ENCODE measurements around the gene PPIP5K2. TPM values are rescaled to one million over a fixed set of nuclear protein-coding genes. Genes with fewer than 3 reads are reported as not detected.
A peak's percentile ranks its signal among the peaks of the same experiment; 100 is the strongest.

The PPIP5K2 gene
- total RNA-seq, 1 donor = 78.5 TPM

GRCh38 chr5:103243665-103244064 lies 123.6 kb downstream of the PPIP5K2 start:
- H3K4me2 ChIP-seq (ENCODE audit: insufficient read depth, low read length) = no peak overlapping the region
- no peak for DNase-seq (ENCODE audit: insufficient read length, low spot score, missing footprints)
- no peaks in the 10 kb centered on the region for H3K9me3 ChIP-seq (ENCODE audit: low read depth, low read length)

DNA sequence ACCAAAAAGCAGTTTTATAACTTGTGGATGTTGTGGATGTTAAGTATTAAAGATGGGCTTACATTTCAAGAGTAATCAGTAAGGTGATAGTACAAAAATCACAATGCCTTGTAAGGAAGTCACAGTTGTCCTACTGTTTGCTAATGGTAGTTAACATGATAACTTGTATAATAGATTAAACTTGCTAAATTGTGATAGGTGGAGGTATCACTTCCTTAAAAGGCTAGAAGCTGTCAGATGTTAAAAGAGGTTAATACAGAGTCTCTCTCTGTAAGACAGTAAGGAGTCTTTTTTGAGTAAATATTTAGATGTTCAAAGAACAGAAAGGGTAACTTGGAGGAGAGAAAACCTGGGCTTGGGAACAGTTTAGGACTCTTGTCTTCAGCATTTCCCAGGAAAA lies 124.3 kb downstream of the PPIP5K2 start:
- Histone ChIP-seq H2AFZ (ENCODE audit: low read length) (no peak overlapping the region), H3K4me3 (ENCODE audit: insufficient read depth, low read length) (no peak overlapping the region), H4K20me1 (ENCODE audit: insufficient read depth, low read length) (no peaks in the 10 kb centered on the region), H3K9me3 (ENCODE audit: low read depth, low read length) (no peaks in the 10 kb centered on the region), H3K36me3 (ENCODE audit: insufficient read depth, low read length) (no peaks in the 10 kb centered on the region), H3K27me3 (ENCODE audit: insufficient read depth, low read length) (no peaks in the 10 kb centered on the region), H3K79me2 (ENCODE audit: insufficient read depth, low read length) (no peaks in the 10 kb centered on the region), H3K4me1 (ENCODE audit: insufficient read depth, low read length) (no peaks in the 10 kb centered on the region), H3K27ac (ENCODE audit: low read depth, low read length) (no peak overlapping the region), H3K4me2 (ENCODE audit: insufficient read depth, low read length) (no peak overlapping the region)
- TF ChIP-seq, protein P1, sequence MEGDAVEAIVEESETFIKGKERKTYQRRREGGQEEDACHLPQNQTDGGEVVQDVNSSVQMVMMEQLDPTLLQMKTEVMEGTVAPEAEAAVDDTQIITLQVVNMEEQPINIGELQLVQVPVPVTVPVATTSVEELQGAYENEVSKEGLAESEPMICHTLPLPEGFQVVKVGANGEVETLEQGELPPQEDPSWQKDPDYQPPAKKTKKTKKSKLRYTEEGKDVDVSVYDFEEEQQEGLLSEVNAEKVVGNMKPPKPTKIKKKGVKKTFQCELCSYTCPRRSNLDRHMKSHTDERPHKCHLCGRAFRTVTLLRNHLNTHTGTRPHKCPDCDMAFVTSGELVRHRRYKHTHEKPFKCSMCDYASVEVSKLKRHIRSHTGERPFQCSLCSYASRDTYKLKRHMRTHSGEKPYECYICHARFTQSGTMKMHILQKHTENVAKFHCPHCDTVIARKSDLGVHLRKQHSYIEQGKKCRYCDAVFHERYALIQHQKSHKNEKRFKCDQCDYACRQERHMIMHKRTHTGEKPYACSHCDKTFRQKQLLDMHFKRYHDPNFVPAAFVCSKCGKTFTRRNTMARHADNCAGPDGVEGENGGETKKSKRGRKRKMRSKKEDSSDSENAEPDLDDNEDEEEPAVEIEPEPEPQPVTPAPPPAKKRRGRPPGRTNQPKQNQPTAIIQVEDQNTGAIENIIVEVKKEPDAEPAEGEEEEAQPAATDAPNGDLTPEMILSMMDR (IDR thresholded peaks at IDR 0.05; ENCODE audit: extremely low read depth, low read depth, low read length) = no peak
- no peak for DNase-seq (ENCODE audit: insufficient read length, low spot score, missing footprints)

More at GRCh38 chr5:103243665-103244064, 123.6 kb downstream of the PPIP5K2 start:
- Histone ChIP-seq H3K79me2 (ENCODE audit: insufficient read depth, low read length) (no peaks in the 10 kb centered on the region), H3K27me3 (ENCODE audit: insufficient read depth, low read length) (no peaks in the 10 kb centered on the region), H2AFZ (ENCODE audit: low read length) (peak overlapping the region; percentile 4), H3K27ac (ENCODE audit: low read depth, low read length) (no peak overlapping the region), H4K20me1 (ENCODE audit: insufficient read depth, low read length) (no peaks in the 10 kb centered on the region), H3K4me1 (ENCODE audit: insufficient read depth, low read length) (no peaks in the 10 kb centered on the region), H3K4me3 (ENCODE audit: insufficient read depth, low read length) (no peak overlapping the region), H3K36me3 (ENCODE audit: insufficient read depth, low read length) (no peaks in the 10 kb centered on the region)
- TF ChIP-seq, protein P1 (IDR thresholded peaks at IDR 0.05; ENCODE audit: extremely low read depth, low read depth, low read length) = no peak

DNA sequence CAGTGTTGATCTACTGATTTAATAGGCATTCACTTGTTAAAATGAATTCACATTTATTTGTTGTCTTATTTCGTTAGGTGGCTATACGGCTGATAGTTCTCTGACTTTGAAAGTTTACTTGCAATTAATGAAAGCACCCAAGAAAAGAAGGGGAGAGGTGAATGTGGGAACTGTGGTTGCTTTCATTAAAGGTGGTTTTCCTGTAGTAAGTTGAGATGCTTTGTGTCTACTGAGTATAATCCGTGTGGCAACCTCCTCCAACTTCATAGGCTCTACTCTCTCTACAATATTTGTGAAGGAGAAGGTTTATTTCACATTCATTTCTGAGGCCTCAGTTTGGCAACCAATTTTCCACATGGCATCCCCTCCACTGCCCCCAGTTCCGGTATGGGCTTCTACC lies 125.7 kb downstream of the PPIP5K2 start:
- Histone ChIP-seq H4K20me1 (ENCODE audit: insufficient read depth, low read length) (no peaks in the 10 kb centered on the region), H2AFZ (ENCODE audit: low read length) (no peak overlapping the region)

DNA sequence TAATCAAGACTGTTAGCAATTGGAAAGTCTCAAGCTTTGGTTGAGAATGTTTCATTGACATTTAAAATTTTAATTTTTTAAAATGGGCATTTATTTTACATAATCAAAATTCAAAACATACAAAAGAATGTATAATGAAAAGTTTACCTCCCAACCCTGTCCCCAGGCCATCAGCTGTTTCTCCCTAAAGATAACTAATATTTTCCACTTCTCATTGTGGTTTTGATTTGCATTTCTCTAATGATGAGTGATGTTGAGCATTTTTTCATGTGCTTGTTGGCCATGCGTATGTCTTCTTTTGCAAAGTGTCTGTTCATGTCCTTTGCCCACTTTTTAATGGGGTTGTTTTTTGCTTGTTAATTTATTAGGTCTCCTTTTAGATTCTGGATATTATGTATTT lies 127.0 kb downstream of the PPIP5K2 start:
- no peaks in the 10 kb centered on the region for H3K36me3 ChIP-seq (ENCODE audit: insufficient read depth, low read length)
- no peaks in the 10 kb centered on the region for H3K79me2 ChIP-seq (ENCODE audit: insufficient read depth, low read length)
- no peak overlapping the region for H3K27ac ChIP-seq (ENCODE audit: low read depth, low read length)
- H3K4me2 ChIP-seq (ENCODE audit: insufficient read depth, low read length) = no peak overlapping the region
- H3K27me3 ChIP-seq (ENCODE audit: insufficient read depth, low read length) = no peaks in the 10 kb centered on the region
- no peak overlapping the region for H2AFZ ChIP-seq (ENCODE audit: low read length)
- TF ChIP-seq, protein P1 (IDR thresholded peaks at IDR 0.05; ENCODE audit: extremely low read depth, low read depth, low read length) = no peak
- no peaks in the 10 kb centered on the region for H3K9me3 ChIP-seq (ENCODE audit: low read depth, low read length)
- no peaks in the 10 kb centered on the region for H3K4me1 ChIP-seq (ENCODE audit: insufficient read depth, low read length)
- H3K4me3 ChIP-seq (ENCODE audit: insufficient read depth, low read length) = no peak overlapping the region
- H4K20me1 ChIP-seq (ENCODE audit: insufficient read depth, low read length) = no peaks in the 10 kb centered on the region
- DNase-seq (ENCODE audit: insufficient read length, low spot score, missing footprints) = no peak

More for the DNA sequence above, 125.7 kb downstream of the PPIP5K2 start:
- Histone ChIP-seq H3K4me1 (ENCODE audit: insufficient read depth, low read length) (no peaks in the 10 kb centered on the region), H3K27ac (ENCODE audit: low read depth, low read length) (no peak overlapping the region), H3K79me2 (ENCODE audit: insufficient read depth, low read length) (no peaks in the 10 kb centered on the region), H3K4me2 (ENCODE audit: insufficient read depth, low read length) (no peak overlapping the region), H3K4me3 (ENCODE audit: insufficient read depth, low read length) (no peak overlapping the region), H3K9me3 (ENCODE audit: low read depth, low read length) (no peaks in the 10 kb centered on the region), H3K36me3 (ENCODE audit: insufficient read depth, low read length) (no peaks in the 10 kb centered on the region), H3K27me3 (ENCODE audit: insufficient read depth, low read length) (no peaks in the 10 kb centered on the region)
- TF ChIP-seq, protein P1 (IDR thresholded peaks at IDR 0.05; ENCODE audit: extremely low read depth, low read depth, low read length) = no peak
- no peak for DNase-seq (ENCODE audit: insufficient read length, low spot score, missing footprints)
